WERI-Rb-1 (cell line): ENCODE measurements around the gene PLEKHA6.

Experiments
- DNase-seq: peaks from one replicate; pipeline ENCODE4 v3.0.0-alpha.2; 2020
- H3K27ac ChIP-seq: fragments of 250-450 bp; sonication (Bioruptor Pico); 2 replicates; pipeline ENCODE4 v1.5.1; 2020; ENCODE audit warnings: mild to moderate bottlenecking, moderate library complexity
- H3K27me3 ChIP-seq: fragments of 250-450 bp; sonication (Bioruptor Pico); 2 replicates; pipeline ENCODE4 v1.5.1; 2021; ENCODE audit warnings: mild to moderate bottlenecking, low read depth, moderate library complexity; ENCODE audit not compliant: insufficient read depth, severe bottlenecking
- H3K36me3 ChIP-seq: fragments of 250-450 bp; sonication (Bioruptor Pico); 2 replicates; pipeline ENCODE4 v1.5.1; 2020; ENCODE audit warnings: mild to moderate bottlenecking, moderate library complexity
- H3K4me3 ChIP-seq: 2 replicates; pipeline ENCODE4 v1.5.1; 2011; ENCODE audit warnings: low read depth, mild to moderate bottlenecking, control low read depth, low read length
- H3K9me3 ChIP-seq: fragments of 250-450 bp; sonication (Bioruptor Pico); 2 replicates; pipeline ENCODE4 v1.5.1; 2021; ENCODE audit warnings: mild to moderate bottlenecking, moderate library complexity; ENCODE audit not compliant: severe bottlenecking
- TF ChIP-seq, protein P1 (sequence below): IDR thresholded peaks from 2 replicates; pipeline ENCODE4 v1.5.1; 2011; ENCODE audit warnings: low read depth, mild to moderate bottlenecking, control low read depth, inconsistent platforms, low read length

The PLEKHA6 gene

DNA sequence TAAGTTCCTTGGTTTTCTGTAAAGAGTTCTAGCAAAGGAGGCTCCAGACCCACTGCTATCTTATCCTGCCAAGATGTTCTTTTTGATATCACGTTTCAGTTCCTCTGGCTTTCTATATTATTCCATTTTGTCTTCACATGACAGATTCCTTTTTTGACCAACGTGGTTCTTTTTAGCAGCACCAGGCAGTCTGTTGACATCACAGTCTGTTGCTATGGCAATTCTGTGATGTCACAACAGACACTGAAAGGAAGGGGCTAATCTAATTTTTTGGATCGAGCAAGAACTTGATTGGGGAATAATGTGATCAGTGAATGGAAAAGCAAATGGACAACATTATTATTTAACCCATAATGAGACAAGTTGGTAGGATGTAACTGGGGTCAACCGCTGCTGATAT is 81.5 kb downstream of the PLEKHA6 start:
- Histone ChIP-seq H3K4me3 (no peak overlapping the region), H3K27me3 (no peaks in the 10 kb centered on the region), H3K9me3 (no peaks in the 10 kb centered on the region), H3K27ac (no peak overlapping the region; the same call in 1 of the 2 replicates), H3K36me3 (no peaks in the 10 kb centered on the region)
- no peak for DNase-seq
- TF ChIP-seq, protein P1, sequence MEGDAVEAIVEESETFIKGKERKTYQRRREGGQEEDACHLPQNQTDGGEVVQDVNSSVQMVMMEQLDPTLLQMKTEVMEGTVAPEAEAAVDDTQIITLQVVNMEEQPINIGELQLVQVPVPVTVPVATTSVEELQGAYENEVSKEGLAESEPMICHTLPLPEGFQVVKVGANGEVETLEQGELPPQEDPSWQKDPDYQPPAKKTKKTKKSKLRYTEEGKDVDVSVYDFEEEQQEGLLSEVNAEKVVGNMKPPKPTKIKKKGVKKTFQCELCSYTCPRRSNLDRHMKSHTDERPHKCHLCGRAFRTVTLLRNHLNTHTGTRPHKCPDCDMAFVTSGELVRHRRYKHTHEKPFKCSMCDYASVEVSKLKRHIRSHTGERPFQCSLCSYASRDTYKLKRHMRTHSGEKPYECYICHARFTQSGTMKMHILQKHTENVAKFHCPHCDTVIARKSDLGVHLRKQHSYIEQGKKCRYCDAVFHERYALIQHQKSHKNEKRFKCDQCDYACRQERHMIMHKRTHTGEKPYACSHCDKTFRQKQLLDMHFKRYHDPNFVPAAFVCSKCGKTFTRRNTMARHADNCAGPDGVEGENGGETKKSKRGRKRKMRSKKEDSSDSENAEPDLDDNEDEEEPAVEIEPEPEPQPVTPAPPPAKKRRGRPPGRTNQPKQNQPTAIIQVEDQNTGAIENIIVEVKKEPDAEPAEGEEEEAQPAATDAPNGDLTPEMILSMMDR: no peak

DNA sequence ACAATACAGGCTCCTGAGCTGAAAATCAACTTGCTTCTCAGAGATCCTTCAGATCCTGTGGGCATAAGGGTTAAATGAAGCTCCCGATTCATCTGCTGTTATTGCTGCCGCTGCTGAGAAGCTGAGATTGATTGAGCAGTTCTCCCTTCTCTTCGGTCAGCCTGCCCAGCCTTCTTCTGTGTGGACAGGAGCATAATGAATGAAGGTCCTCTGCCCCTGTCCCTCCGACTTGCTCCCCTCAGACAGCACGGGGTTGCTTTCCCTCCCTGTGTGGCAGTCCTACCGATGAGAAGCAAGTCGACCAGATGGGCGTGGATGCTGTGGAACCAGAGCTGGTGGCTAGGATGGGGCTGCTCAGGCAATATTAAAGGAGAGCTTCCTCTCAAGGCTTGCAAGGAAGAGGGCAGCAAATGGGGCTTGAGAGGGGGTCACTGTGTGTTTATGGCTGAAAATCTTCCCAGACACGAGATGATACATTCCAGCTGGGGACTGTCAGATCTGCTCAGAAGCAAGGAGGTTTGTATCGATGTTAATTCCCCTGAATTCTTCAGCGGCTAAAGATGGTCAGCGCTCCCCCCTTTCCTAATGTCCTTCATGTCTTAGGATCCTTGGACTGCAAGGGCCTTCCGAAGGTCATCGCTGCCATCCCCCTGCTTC is 82.0 kb downstream of the PLEKHA6 start:
- Histone ChIP-seq H3K9me3 (no peaks in the 10 kb centered on the region), H3K4me3 (no peak overlapping the region), H3K27ac (no peak overlapping the region), H3K27me3 (no peaks in the 10 kb centered on the region), H3K36me3 (no peaks in the 10 kb centered on the region)
- TF ChIP-seq, protein P1: no peak
- no peak for DNase-seq

DNA sequence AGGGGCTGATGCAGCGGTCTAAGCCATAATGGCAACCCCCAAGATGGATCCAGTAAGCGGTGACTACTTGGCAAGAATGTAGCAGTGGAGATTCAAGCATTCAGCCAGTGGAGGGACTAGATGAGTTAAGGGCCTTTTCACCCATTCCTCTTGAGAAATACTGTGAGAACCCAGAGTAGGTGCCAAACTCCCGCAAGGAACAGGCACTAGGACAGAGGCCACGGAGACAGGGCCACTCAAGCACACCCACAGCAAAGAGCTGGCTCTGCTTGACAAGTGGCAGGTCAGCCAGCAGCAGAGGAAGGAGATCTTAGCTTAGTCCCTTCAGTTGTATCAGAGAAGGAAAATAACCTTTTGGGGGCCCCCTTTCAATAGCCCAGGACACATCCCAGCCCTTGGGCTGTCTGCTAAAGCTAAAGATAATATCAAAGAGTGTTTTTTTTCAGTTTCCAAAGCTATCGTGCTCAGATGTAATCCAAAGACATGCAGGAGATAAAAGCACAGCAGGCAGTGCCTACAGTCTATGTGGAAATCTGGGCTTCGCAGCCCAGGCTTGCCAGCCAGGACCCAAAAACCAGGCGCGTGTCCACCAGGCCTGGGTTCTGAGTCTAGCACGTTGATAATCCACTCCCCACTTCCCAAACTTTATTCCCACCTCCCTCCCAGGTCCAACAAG is 83.9 kb downstream of the PLEKHA6 start:
- no peak for DNase-seq
- H3K36me3 ChIP-seq: no peaks in the 10 kb centered on the region
- H3K4me3 ChIP-seq: no peak overlapping the region
- H3K27ac ChIP-seq: no peak overlapping the region
- no peaks in the 10 kb centered on the region for H3K27me3 ChIP-seq
- H3K9me3 ChIP-seq: no peaks in the 10 kb centered on the region
- TF ChIP-seq, protein P1: no peak

DNA sequence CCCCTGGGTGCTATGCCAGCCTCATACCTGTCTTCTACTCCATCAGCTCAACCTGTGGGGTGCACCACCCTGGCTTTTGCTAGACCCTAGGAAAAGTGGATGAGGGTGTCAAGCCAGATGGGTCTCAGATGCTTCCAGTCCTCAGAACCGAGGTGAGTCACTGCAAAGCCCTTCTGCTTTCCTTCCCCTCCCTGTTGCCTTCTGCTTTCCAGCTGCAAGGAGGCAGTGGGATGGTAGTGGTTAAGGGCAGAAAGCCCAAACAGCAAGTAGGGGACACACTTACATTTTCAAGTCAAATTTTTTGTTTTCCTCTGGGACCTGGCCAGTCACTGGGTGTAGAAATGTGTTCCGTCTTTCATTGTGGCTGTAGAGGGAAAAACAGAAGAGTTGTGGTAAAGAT is 85.3 kb downstream of the PLEKHA6 start:
- Histone ChIP-seq H3K4me3 (no peak overlapping the region), H3K36me3 (no peaks in the 10 kb centered on the region), H3K9me3 (no peaks in the 10 kb centered on the region), H3K27me3 (no peaks in the 10 kb centered on the region), H3K27ac (no peak overlapping the region)
- TF ChIP-seq, protein P1: no peak
- DNase-seq: no peak

DNA sequence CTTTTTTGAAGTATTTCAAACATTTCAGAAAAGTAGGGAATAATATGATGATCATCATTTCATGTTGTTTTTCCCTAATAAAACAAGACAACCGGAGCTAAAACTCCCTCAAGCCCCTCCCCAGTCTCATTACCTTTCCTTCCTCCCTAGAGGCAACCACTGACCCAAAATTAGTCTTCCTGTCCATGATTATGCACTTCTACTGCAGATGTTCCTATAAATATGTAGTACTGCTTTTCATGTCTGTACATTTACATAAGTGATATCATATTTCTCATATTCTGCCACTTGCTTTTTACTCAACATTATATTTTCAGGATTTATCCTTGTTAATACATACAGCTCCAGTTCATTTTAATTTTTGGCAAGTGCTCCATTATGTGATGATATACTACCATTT is 87.2 kb downstream of the PLEKHA6 start:
- Histone ChIP-seq H3K27me3 (no peaks in the 10 kb centered on the region), H3K27ac (no peak overlapping the region), H3K36me3 (no peaks in the 10 kb centered on the region)

More for the DNA sequence above, 87.2 kb downstream of the PLEKHA6 start:
- no peak for DNase-seq
- TF ChIP-seq, protein P1: no peak
- H3K9me3 ChIP-seq: no peaks in the 10 kb centered on the region
- H3K4me3 ChIP-seq: no peak overlapping the region
